GM21515 (cell line): Measurements from ENCODE around the gene DIRAS2.

Experiments
- ATAC-seq: cut with Tn5 transposase; IDR thresholded peaks from one replicate; pipeline ENCODE4 v1.9.1; 2021; ENCODE audit not compliant: unreplicated experiment

Gene DIRAS2

GRCh38 chr9:90613502-90613901 is 29.1 kb downstream of the DIRAS2 start:
- ATAC-seq, result no peak

GRCh38 chr9:90612957-90613356 is 29.7 kb downstream of the DIRAS2 start:
- no peak for ATAC-seq

- ATAC-seq, result no peak
These were observed 31.1 kb downstream of the DIRAS2 start for GRCh38 chr9:90611568-90611967.

GRCh38 chr9:90611121-90611520 is 31.5 kb downstream of the DIRAS2 start:
- no peak for ATAC-seq

- ATAC-seq, result no peak
These were observed 34.7 kb downstream of the DIRAS2 start for GRCh38 chr9:90607701-90608516.

- ATAC-seq, result no peak
These were observed 42.6 kb downstream of the DIRAS2 start for GRCh38 chr9:90600029-90600428.

- ATAC-seq, result no peak
These were observed 44.4 kb downstream of the DIRAS2 start for GRCh38 chr9:90598191-90598590.

GRCh38 chr9:90593646-90594045 is 49.0 kb downstream of the DIRAS2 start:
- no peak for ATAC-seq

- ATAC-seq, result no peak
These were observed 62.0 kb downstream of the DIRAS2 start for GRCh38 chr9:90580576-90580975.

- no peak for ATAC-seq
These were observed 63.4 kb downstream of the DIRAS2 start for GRCh38 chr9:90579181-90579580.

GRCh38 chr9:90578126-90578815 is 64.4 kb downstream of the DIRAS2 start:
- ATAC-seq, result no peak

GRCh38 chr9:90569511-90569910 is 73.1 kb downstream of the DIRAS2 start:
- ATAC-seq, result no peak

- no peak for ATAC-seq
These were observed 74.0 kb downstream of the DIRAS2 start for GRCh38 chr9:90568667-90569066.

GRCh38 chr9:90562229-90562628 is 80.4 kb downstream of the DIRAS2 start:
- ATAC-seq, result no peak
